Lower lobe of right lung (tissue), 2 donors: Measurements from ENCODE around the gene GASK1B. TPM values are rescaled to one million over a fixed set of nuclear protein-coding genes. Genes with fewer than 3 reads are reported as not detected.

Experiments used
- ATAC-seq, 2 donors: fragments of 200-7000 bp; cut with Tn5 transposase; one replicate each; pipeline ENCODE4 v1.9.1; 2020 to 2022; ENCODE audit warnings: mild to moderate bottlenecking in 2 of 2, moderate library complexity in 2 of 2
- DNase-seq: peaks from one replicate; pipeline ENCODE4 v3.0.0-alpha.2; 2020
- H3K27ac ChIP-seq: fragments of 200-600 bp; one replicate; pipeline ENCODE4 v1.8.0; 2022
- H3K27me3 ChIP-seq: fragments of 200-600 bp; one replicate; pipeline ENCODE4 v1.8.0; 2022; ENCODE audit warnings: low read depth
- H3K36me3 ChIP-seq: fragments of 200-600 bp; one replicate; pipeline ENCODE4 v1.8.0; 2022; ENCODE audit warnings: mild to moderate bottlenecking
- H3K4me1 ChIP-seq: fragments of 200-600 bp; one replicate; pipeline ENCODE4 v1.8.0; 2022
- H3K4me3 ChIP-seq: fragments of 200-600 bp; one replicate; pipeline ENCODE4 v1.8.0; 2022; ENCODE audit warnings: mild to moderate bottlenecking
- H3K9me3 ChIP-seq: fragments of 200-600 bp; one replicate; pipeline ENCODE4 v1.8.0; 2022
- CTCF ChIP-seq: fragments of 200-600 bp; IDR thresholded peaks from one replicate; pipeline ENCODE4 v1.8.0; 2022; ENCODE audit warnings: antibody characterized with exemption, mild to moderate bottlenecking
- intact Hi-C: fragments of 100-400 bp; cut with DNase I; formaldehyde crosslinking; loops from one replicate; pipeline ENCODE4 v1.11.0; 2022
- long read RNA-seq: library from polyadenylated mRNA; unstranded; transcript quantifications from one replicate; pipeline ENCODE4 v2.0.0, GENCODE V29; 2021
- total RNA-seq: library from RNA; stranded (reverse); fragmentation: NEBNext Ultra II Directional; extraction: Animal tissue kit (Norgen Biotek cat#: 25700); gene quantifications from one replicate; pipeline ENCODE4 v1.2.1, GENCODE V29; 2021
- donor health status: DM: no; HTN: yes; CAD: no; lungs with severe emphysema.

The GASK1B gene
- total RNA-seq = 22.7 TPM
- long read RNA-seq, full-length matches to known transcripts = 5 of 14 reads
- long read RNA-seq, partial matches to known transcripts = 7 of 14 reads
- long read RNA-seq, other reads (novel, unspliced or antisense) = 2 of 14 reads

GRCh38 chr4:158172261-158173258 is at the start of gene GASK1B:
TSS of gene GASK1B (minus strand) at chr4:158173025. CDS start at chr4:158171375, 1,650 bp downstream.
- ATAC-seq = peak in 1 of 2 donors; percentile 55
- peak within 1 kb of the TSS; percentile 74 for H3K27ac ChIP-seq
- H3K36me3 ChIP-seq = no peaks in the 10 kb centered on the region
- intact Hi-C loops = loop anchor here (5.0 kb wide), 1 partner anchor 180 kb away; no protein-coding TSS in a partner anchor
- H3K4me3 ChIP-seq = peak within 1 kb of the TSS; percentile 53
- peaks cover 37% of the 10 kb centered on the region for H3K4me1 ChIP-seq
- no peak for DNase-seq
- H3K9me3 ChIP-seq = no peaks in the 10 kb centered on the region
- no peaks in the 10 kb centered on the region for H3K27me3 ChIP-seq
- peak; percentile 61 for TF ChIP-seq CTCF

- H3K9me3 ChIP-seq = no peaks in the 10 kb centered on the region
- H3K4me1 ChIP-seq = no peaks in the 10 kb centered on the region
- no peaks in the 10 kb centered on the region for H3K36me3 ChIP-seq
- no peak overlapping the region for H3K27ac ChIP-seq
- no peak for TF ChIP-seq CTCF
- no peak overlapping the region for H3K4me3 ChIP-seq
- DNase-seq = no peak
- intact Hi-C loops = no loop called here
- ATAC-seq = no peak
- no peaks in the 10 kb centered on the region for H3K27me3 ChIP-seq
These were observed 46.8 kb upstream of the GASK1B start for GRCh38 chr4:158219623-158220022.

- Histone ChIP-seq H3K9me3 (no peaks in the 10 kb centered on the region), H3K27ac (no peak overlapping the region), H3K27me3 (no peaks in the 10 kb centered on the region), H3K4me3 (no peak overlapping the region), H3K36me3 (no peaks in the 10 kb centered on the region), H3K4me1 (no peaks in the 10 kb centered on the region)
- ATAC-seq = no peak
- intact Hi-C loops = no loop called here
- DNase-seq = no peak
- no peak for TF ChIP-seq CTCF
These were observed 44.9 kb upstream of the GASK1B start for GRCh38 chr4:158217763-158218162.

GRCh38 chr4:158214856-158215255 is 42.0 kb upstream of the GASK1B start:
- no peak for TF ChIP-seq CTCF
- ATAC-seq (no peak), DNase-seq (no peak)
- intact Hi-C loops = no loop called here
- Histone ChIP-seq H3K4me3 (no peak overlapping the region), H3K27me3 (no peaks in the 10 kb centered on the region), H3K9me3 (no peaks in the 10 kb centered on the region), H3K4me1 (peaks cover 10% of the 10 kb centered on the region), H3K27ac (no peak overlapping the region), H3K36me3 (no peaks in the 10 kb centered on the region)

GRCh38 chr4:158213466-158213865 is 40.6 kb upstream of the GASK1B start:
- intact Hi-C loops = no loop called here
- ATAC-seq = no peak

More at GRCh38 chr4:158213466-158213865, 40.6 kb upstream of the GASK1B start:
- Histone ChIP-seq H3K27ac (no peak overlapping the region), H3K9me3 (no peaks in the 10 kb centered on the region), H3K4me1 (peaks cover 16% of the 10 kb centered on the region), H3K4me3 (no peak overlapping the region), H3K27me3 (no peaks in the 10 kb centered on the region), H3K36me3 (no peaks in the 10 kb centered on the region)
- DNase-seq = no peak
- TF ChIP-seq CTCF = no peak
